ENCODE results near the gene ACBD4. TPM values are rescaled to one million over a fixed set of nuclear protein-coding genes. Genes with fewer than 3 reads are reported as not detected.

ACBD4 gene
- total RNA-seq, 4 donors from 2014 or later: 2.2 to 3.2 (median 2.5) TPM

GRCh38 chr17:45110676-45111611, 24.5 kb upstream of the ACBD4 start:
- peak; percentile 88 to 89 for ATAC-seq
- H3K4me3 ChIP-seq: no peak overlapping the region
- H3K4me1 ChIP-seq: peaks cover 55 to 69% of the 10 kb centered on the region in 2 donors
- H3K9me3 ChIP-seq: no peaks in the 10 kb centered on the region
- peak; percentile 86 to 93 for DNase-seq
- peaks cover 0 to 12% of the 10 kb centered on the region in 2 donors for H3K36me3 ChIP-seq
- intact Hi-C loops (cut with DNase I; ENCODE audit: low total_unique reads): loop anchor here (2.0 kb wide), 2 partner anchors 14 to 18 kb away; no protein-coding TSS in a partner anchor
- H3K27ac ChIP-seq: peak overlapping the region; percentile 88 to 96 (median 92)
- TF ChIP-seq CTCF (IDR thresholded peaks at IDR 0.05 in 4 of 5, conservative IDR thresholded peaks at IDR 0.05 in 1 of 5) (no peak), POLR2A (IDR thresholded peaks at IDR 0.05) (no peak)
- in situ Hi-C loops (cut with MboI; ENCODE audit: low sequenced_read_pairs in 4 of 4): loop anchor here in 1 of 4 donors (25.0 kb wide), 1 partner anchor 199 kb away; the partner anchor contains the start of gene GFAP
- no peaks in the 10 kb centered on the region for H3K27me3 ChIP-seq

GRCh38 chr17:45111850-45112249, 23.6 kb upstream of the ACBD4 start:
- in situ Hi-C loops (cut with MboI; ENCODE audit: low sequenced_read_pairs in 4 of 4) (loop anchor here in 1 of 4 donors (25.0 kb wide), 1 partner anchor 200 kb away; the partner anchor contains the start of gene GFAP), intact Hi-C loops (cut with DNase I; ENCODE audit: low total_unique reads) (loop anchor here (2.0 kb wide), 2 partner anchors 15 to 17 kb away; no protein-coding TSS in a partner anchor)
- DNase-seq (no peak), ATAC-seq (no peak)
- H3K36me3 ChIP-seq: peaks cover 0 to 4% of the 10 kb centered on the region in 2 donors
- H3K4me3 ChIP-seq: no peak overlapping the region
- no peaks in the 10 kb centered on the region for H3K9me3 ChIP-seq
- TF ChIP-seq POLR2A (IDR thresholded peaks at IDR 0.05) (no peak), CTCF (IDR thresholded peaks at IDR 0.05 in 4 of 5, conservative IDR thresholded peaks at IDR 0.05 in 1 of 5) (no peak)
- no peaks in the 10 kb centered on the region for H3K27me3 ChIP-seq
- H3K27ac ChIP-seq: peak overlapping the region; percentile 88 to 96 (median 92)
- H3K4me1 ChIP-seq: peaks cover 51 to 60% of the 10 kb centered on the region in 2 donors

GRCh38 chr17:45112559-45113423, 22.7 kb upstream of the ACBD4 start:
- no peaks in the 10 kb centered on the region for H3K9me3 ChIP-seq
- H3K27me3 ChIP-seq: no peaks in the 10 kb centered on the region
- H3K4me3 ChIP-seq: no peak overlapping the region
- intact Hi-C loops (cut with DNase I; ENCODE audit: low total_unique reads): no loop called here
- ATAC-seq (no peak), DNase-seq (no peak)
- peak overlapping the region; percentile 88 to 96 (median 92) for H3K27ac ChIP-seq
- peaks cover 0 to 3% of the 10 kb centered on the region in 2 donors for H3K36me3 ChIP-seq
- TF ChIP-seq CTCF (IDR thresholded peaks at IDR 0.05 in 4 of 5, conservative IDR thresholded peaks at IDR 0.05 in 1 of 5) (no peak), POLR2A (IDR thresholded peaks at IDR 0.05) (no peak)
- H3K4me1 ChIP-seq: peaks cover 44 to 51% of the 10 kb centered on the region in 2 donors
- in situ Hi-C loops (cut with MboI; ENCODE audit: low sequenced_read_pairs in 4 of 4): loop anchor here in 1 of 4 donors (25.0 kb wide), 1 partner anchor 200 kb away; the partner anchor contains the start of gene GFAP

- intact Hi-C loops (cut with DNase I; ENCODE audit: low total_unique reads) (no loop called here), in situ Hi-C loops (cut with MboI; ENCODE audit: low sequenced_read_pairs in 4 of 4) (loop anchor here in 1 of 4 donors (25.0 kb wide), 1 partner anchor 201 kb away; the partner anchor contains the start of gene GFAP)
- no peak for TF ChIP-seq CTCF (IDR thresholded peaks at IDR 0.05 in 4 of 5, conservative IDR thresholded peaks at IDR 0.05 in 1 of 5)
- no peak for TF ChIP-seq POLR2A (IDR thresholded peaks at IDR 0.05)
- ATAC-seq: no peak
- Histone ChIP-seq H3K9me3 (no peaks in the 10 kb centered on the region), H3K36me3 (peaks cover 0 to 9% of the 10 kb centered on the region in 2 donors), H3K4me1 (peaks cover 44 to 45% of the 10 kb centered on the region in 2 donors), H3K27me3 (no peaks in the 10 kb centered on the region), H3K27ac (peak overlapping the region in 3 of 4 donors; percentile 88 to 96 (median 93)), H3K4me3 (no peak overlapping the region)
- DNase-seq: no peak
These were observed 22.1 kb upstream of the ACBD4 start for GRCh38 chr17:45113424-45113754.

Data from gastrocnemius medialis (tissue), 4 donors.